ENCODE data around the gene DLX1. TPM values are rescaled to one million over a fixed set of nuclear protein-coding genes. Genes with fewer than 3 reads are reported as not detected.
"Not testable (repeated sequence)": the region's sequence is repeated elsewhere in the genome, so short reads cannot be mapped to it uniquely, and the experiment has no call there.

Gene DLX1
- total and polyA plus RNA-seq, 7 experiments from 2014 or later, result not detected

DNA sequence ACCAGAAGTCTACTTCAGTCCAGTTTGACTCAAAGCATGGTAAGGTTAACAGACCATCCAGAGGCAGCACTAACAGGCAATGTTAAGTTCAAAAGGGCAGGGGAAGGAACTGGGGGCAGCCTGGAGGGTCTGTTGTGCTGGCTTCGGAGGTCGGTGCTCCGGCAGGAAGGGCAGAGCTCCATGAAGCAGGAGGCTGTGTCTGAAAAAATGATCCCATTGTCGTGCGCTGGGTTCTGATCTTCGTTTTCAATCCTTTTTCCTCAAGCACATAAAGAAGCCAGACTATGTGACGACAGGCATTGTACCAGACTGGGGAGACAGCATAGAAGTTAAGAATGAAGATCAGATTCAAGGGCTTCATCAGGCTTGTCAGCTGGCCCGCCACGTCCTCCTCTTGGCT, 21.9 kb upstream of the DLX1 start:
- Histone ChIP-seq H3K27ac (ENCODE audit: low read depth, low read length) (no peak overlapping the region), H3K36me3 (ENCODE audit: control insufficient read depth in 2 of 3, insufficient read depth in 3 of 3, low read length in 3 of 3) (peaks cover 0 to 6% (median 0%) of the 10 kb centered on the region in 3 experiments), H3K4me1 (ENCODE audit: control insufficient read depth in 2 of 2, insufficient read depth in 2 of 2, low read length in 2 of 2) (no peaks in the 10 kb centered on the region), H3K9me3 (ENCODE audit: control insufficient read depth in 2 of 3, low read length in 3 of 3) (no peaks in the 10 kb centered on the region), H3K4me3 (ENCODE audit: low read length) (no peak overlapping the region), H3K27me3 (ENCODE audit: control insufficient read depth in 2 of 2, insufficient read depth in 2 of 2, low read length in 2 of 2) (no peaks in the 10 kb centered on the region)
- CTCF ChIA-PET, result no interaction called here
- peaks cover 0 to 8% (median 0%) of the 10 kb centered on the region in 5 donors for H3K27me3 Mint-ChIP-seq
- intact Hi-C loops (cut with micrococcal nuclease), result no loop called here
- H3K36me3 Mint-ChIP-seq, result peaks cover 0 to 37% (median 31%) of the 10 kb centered on the region in 5 donors
- POLR2A ChIA-PET, result no interaction called here
- no peak for DNase-seq
- peaks cover 0 to 3% (median 0%) of the 10 kb centered on the region in 11 donors for H3K9me3 Mint-ChIP-seq
- H3K4me1 Mint-ChIP-seq, result peaks cover 0 to 11% (median 0%) of the 10 kb centered on the region in 7 donors
- no peak overlapping the region for H3K27ac Mint-ChIP-seq
- ATAC-seq, result no peak
- no peak overlapping the region for H3K4me3 Mint-ChIP-seq

DNA sequence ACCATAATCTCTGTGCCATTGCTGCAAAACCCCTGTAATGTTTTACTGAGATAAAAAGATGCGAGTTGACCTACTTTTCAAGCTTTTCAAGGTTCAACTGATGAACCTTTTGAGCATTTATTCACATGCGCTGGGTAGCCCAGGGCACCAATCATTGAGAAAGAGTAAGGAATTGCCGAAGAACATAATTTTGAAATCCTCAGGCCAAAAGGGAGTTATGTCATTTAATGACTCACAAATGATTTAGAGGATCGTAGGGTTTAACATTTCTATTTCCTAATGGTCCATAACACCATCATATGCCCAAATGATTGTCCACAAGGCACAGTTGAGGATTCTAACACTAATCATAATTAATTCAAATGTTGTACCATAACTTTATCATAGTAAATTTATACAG, 20.2 kb upstream of the DLX1 start:
- CTCF ChIA-PET, result no interaction called here

DNA sequence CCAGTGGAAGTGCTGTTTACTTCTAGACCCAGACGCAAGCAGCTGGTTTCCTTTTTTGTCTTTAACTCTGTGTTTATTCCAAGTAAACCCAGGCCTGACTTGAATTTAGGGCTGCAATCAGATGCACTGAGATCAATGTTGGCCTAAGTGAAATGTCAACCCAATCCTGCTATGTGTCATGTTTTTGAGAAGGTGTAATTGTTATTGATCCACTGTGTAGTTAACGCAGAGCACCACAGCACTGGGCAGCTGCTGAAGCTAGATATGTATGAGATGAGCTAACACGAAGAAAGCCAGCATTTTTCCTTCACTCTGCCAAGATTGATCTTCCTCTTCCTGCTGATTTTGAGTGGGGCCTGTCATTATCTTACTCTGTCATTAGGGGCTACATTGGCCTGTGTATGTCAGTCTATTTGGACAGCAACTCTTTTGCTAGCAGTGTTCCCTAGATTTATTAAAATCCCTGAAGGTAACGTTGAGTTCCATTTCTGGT, 18.9 kb upstream of the DLX1 start:
- no peaks in the 10 kb centered on the region for H3K9me3 ChIP-seq (ENCODE audit: control insufficient read depth in 2 of 3, low read length in 3 of 3)

More for the DNA sequence above, 20.2 kb upstream of the DLX1 start:
- peaks cover 0 to 11% (median 0%) of the 10 kb centered on the region in 7 donors for H3K4me1 Mint-ChIP-seq
- POLR2A ChIA-PET, result no interaction called here
- intact Hi-C loops (cut with micrococcal nuclease), result no loop called here
- DNase-seq, result no peak
- H3K4me3 Mint-ChIP-seq, result no peak overlapping the region
- no peak for ATAC-seq
- no peak overlapping the region for H3K27ac Mint-ChIP-seq
- peaks cover 0 to 42% (median 37%) of the 10 kb centered on the region in 5 donors for H3K36me3 Mint-ChIP-seq
- H3K27me3 Mint-ChIP-seq, result peaks cover 0 to 18% (median 4%) of the 10 kb centered on the region in 5 donors
- no peaks in the 10 kb centered on the region for H3K9me3 ChIP-seq (ENCODE audit: control insufficient read depth in 2 of 3, low read length in 3 of 3)
- H3K4me1 ChIP-seq (ENCODE audit: control insufficient read depth in 2 of 2, insufficient read depth in 2 of 2, low read length in 2 of 2), result no peaks in the 10 kb centered on the region
- H3K27ac ChIP-seq (ENCODE audit: low read depth, low read length), result no peak overlapping the region
- peaks cover 0 to 6% (median 0%) of the 10 kb centered on the region in 3 experiments for H3K36me3 ChIP-seq (ENCODE audit: control insufficient read depth in 2 of 3, insufficient read depth in 3 of 3, low read length in 3 of 3)
- H3K27me3 ChIP-seq (ENCODE audit: control insufficient read depth in 2 of 2, insufficient read depth in 2 of 2, low read length in 2 of 2), result no peaks in the 10 kb centered on the region
- no peak overlapping the region for H3K4me3 ChIP-seq (ENCODE audit: low read length)
- peaks cover 0 to 3% (median 0%) of the 10 kb centered on the region in 11 donors for H3K9me3 Mint-ChIP-seq

DNA sequence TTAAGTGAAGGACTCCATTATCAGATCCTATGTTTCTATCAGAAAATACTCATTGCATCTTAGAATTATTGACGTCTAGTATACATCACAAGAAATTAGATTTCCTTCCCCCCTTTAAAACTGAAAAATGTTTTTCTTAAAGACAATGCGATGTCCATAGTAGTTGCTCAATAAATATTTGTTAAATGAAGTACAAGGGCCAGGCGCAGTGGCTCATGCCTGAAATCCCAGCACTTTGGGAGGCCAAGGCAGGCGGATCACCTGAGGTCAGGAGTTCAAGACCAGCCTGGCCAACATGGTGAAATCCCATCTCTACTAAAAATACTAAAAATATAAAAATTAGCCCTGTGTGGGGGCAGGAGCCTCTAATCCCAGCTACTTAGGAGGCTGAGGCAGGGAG, 17.4 kb upstream of the DLX1 start:
- intact Hi-C loops (cut with micrococcal nuclease); H3K4me3 Mint-ChIP-seq; POLR2A ChIA-PET; H3K27ac ChIP-seq (ENCODE audit: low read depth, low read length); H3K27ac Mint-ChIP-seq; H3K4me1 ChIP-seq (ENCODE audit: control insufficient read depth in 2 of 2, insufficient read depth in 2 of 2, low read length in 2 of 2); H3K36me3 ChIP-seq (ENCODE audit: control insufficient read depth in 2 of 3, insufficient read depth in 3 of 3, low read length in 3 of 3); H3K9me3 ChIP-seq (ENCODE audit: control insufficient read depth in 2 of 3, low read length in 3 of 3); H3K4me1 Mint-ChIP-seq; H3K4me3 ChIP-seq (ENCODE audit: low read length); CTCF ChIA-PET; ATAC-seq; H3K9me3 Mint-ChIP-seq; DNase-seq; H3K27me3 ChIP-seq (ENCODE audit: control insufficient read depth in 2 of 2, insufficient read depth in 2 of 2, low read length in 2 of 2): not testable (repeated sequence)
- H3K36me3 Mint-ChIP-seq, result peaks cover 0 to 54% (median 43%) of the 10 kb centered on the region in 5 donors
- peaks cover 7 to 31% (median 11%) of the 10 kb centered on the region in 5 donors for H3K27me3 Mint-ChIP-seq

More for the DNA sequence above, 18.9 kb upstream of the DLX1 start:
- H3K4me3 ChIP-seq (ENCODE audit: low read length), result no peak overlapping the region
- ATAC-seq, result no peak
- ChIA-PET POLR2A (no interaction called here), CTCF (interaction anchor here (0.7 kb wide), 1 partner anchor 175 kb away, joined by 3 read pairs; no protein-coding TSS in a partner anchor)
- peaks cover 0 to 3% (median 0%) of the 10 kb centered on the region in 11 donors for H3K9me3 Mint-ChIP-seq
- DNase-seq, result peak in 1 of 9 donors; percentile 3
- peaks cover 0 to 6% (median 0%) of the 10 kb centered on the region in 3 experiments for H3K36me3 ChIP-seq (ENCODE audit: control insufficient read depth in 2 of 3, insufficient read depth in 3 of 3, low read length in 3 of 3)
- H3K4me1 Mint-ChIP-seq, result peaks cover 0 to 6% (median 0%) of the 10 kb centered on the region in 7 donors
- H3K27me3 ChIP-seq (ENCODE audit: control insufficient read depth in 2 of 2, insufficient read depth in 2 of 2, low read length in 2 of 2), result no peaks in the 10 kb centered on the region
- intact Hi-C loops (cut with micrococcal nuclease), result no loop called here
- no peak overlapping the region for H3K4me3 Mint-ChIP-seq
- H3K36me3 Mint-ChIP-seq, result peaks cover 0 to 48% (median 39%) of the 10 kb centered on the region in 5 donors
- H3K4me1 ChIP-seq (ENCODE audit: control insufficient read depth in 2 of 2, insufficient read depth in 2 of 2, low read length in 2 of 2), result no peaks in the 10 kb centered on the region
- peaks cover 0 to 23% (median 4%) of the 10 kb centered on the region in 5 donors for H3K27me3 Mint-ChIP-seq
- no peak overlapping the region for H3K27ac ChIP-seq (ENCODE audit: low read depth, low read length)
- no peak overlapping the region for H3K27ac Mint-ChIP-seq

DNA sequence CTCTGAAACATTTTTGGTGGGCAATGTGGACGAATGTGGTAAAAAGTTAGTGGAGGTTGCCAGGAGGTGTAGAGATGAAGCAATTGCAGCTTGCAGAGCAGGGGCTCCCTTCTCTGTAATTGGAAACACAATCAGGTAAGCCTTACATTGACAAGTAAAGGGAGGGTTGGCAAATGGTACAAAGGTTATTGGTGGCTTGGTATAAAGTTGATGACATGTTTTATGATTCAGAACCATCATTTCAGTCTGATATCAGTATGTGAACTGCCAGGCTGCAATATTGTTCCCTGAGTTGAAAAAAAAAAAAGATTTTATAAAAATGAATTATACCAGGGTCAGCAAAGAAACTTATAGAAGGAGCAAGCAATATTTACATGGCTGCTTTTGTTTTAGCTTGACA, 14.4 kb upstream of the DLX1 start:
- intact Hi-C loops (cut with micrococcal nuclease), result no loop called here
- H3K4me3 Mint-ChIP-seq, result no peak overlapping the region
- H3K27ac ChIP-seq (ENCODE audit: low read depth, low read length), result no peak overlapping the region

DNA sequence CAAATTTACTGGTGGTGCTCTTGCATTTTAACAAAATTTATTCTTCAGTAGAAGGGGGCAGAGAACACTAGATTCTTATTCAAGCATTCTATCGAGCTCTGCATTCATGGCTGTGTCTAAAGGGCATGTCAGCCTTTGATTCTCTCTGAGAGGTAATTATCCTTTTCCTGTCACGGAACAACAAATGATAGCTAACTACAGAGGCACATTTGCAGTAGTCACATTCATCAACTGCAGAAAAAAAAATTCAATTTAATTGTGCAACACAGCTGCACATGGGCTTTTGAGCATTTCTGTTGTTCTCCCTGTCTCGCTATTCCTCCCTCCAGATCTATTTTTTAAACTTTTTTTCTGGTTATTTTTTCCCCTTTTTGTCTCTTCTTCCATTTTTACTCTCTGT, 13.0 kb upstream of the DLX1 start:
- H3K27ac ChIP-seq (ENCODE audit: low read depth, low read length), result no peak overlapping the region
- no peaks in the 10 kb centered on the region for H3K27me3 ChIP-seq (ENCODE audit: control insufficient read depth in 2 of 2, insufficient read depth in 2 of 2, low read length in 2 of 2)
- no peak overlapping the region for H3K4me3 ChIP-seq (ENCODE audit: low read length)
- no peaks in the 10 kb centered on the region for H3K36me3 ChIP-seq (ENCODE audit: control insufficient read depth in 2 of 3, insufficient read depth in 3 of 3, low read length in 3 of 3)
- Mint-ChIP-seq H3K4me3 (no peak overlapping the region), H3K9me3 (peaks cover 0 to 2% (median 0%) of the 10 kb centered on the region in 11 donors), H3K27ac (no peak overlapping the region), H3K27me3 (peaks cover 14 to 60% (median 22%) of the 10 kb centered on the region in 5 donors), H3K4me1 (no peaks in the 10 kb centered on the region), H3K36me3 (peaks cover 2 to 39% (median 28%) of the 10 kb centered on the region in 5 donors)
- no peaks in the 10 kb centered on the region for H3K9me3 ChIP-seq (ENCODE audit: control insufficient read depth in 2 of 3, low read length in 3 of 3)
- CTCF ChIA-PET, result no interaction called here
- DNase-seq, result no peak
- POLR2A ChIA-PET, result no interaction called here
- ATAC-seq, result no peak
- no peaks in the 10 kb centered on the region for H3K4me1 ChIP-seq (ENCODE audit: control insufficient read depth in 2 of 2, insufficient read depth in 2 of 2, low read length in 2 of 2)
- intact Hi-C loops (cut with micrococcal nuclease), result no loop called here

More for the DNA sequence above, 14.4 kb upstream of the DLX1 start:
- Mint-ChIP-seq H3K9me3 (peaks cover 0 to 2% (median 0%) of the 10 kb centered on the region in 11 donors), H3K4me1 (peaks cover 0 to 6% (median 0%) of the 10 kb centered on the region in 7 donors), H3K36me3 (peaks cover 2 to 48% (median 32%) of the 10 kb centered on the region in 5 donors), H3K27ac (no peak overlapping the region), H3K27me3 (peaks cover 12 to 51% (median 21%) of the 10 kb centered on the region in 5 donors)
- H3K36me3 ChIP-seq (ENCODE audit: control insufficient read depth in 2 of 3, insufficient read depth in 3 of 3, low read length in 3 of 3), result no peaks in the 10 kb centered on the region
- CTCF ChIA-PET, result no interaction called here
- no peaks in the 10 kb centered on the region for H3K4me1 ChIP-seq (ENCODE audit: control insufficient read depth in 2 of 2, insufficient read depth in 2 of 2, low read length in 2 of 2)
- no peaks in the 10 kb centered on the region for H3K9me3 ChIP-seq (ENCODE audit: control insufficient read depth in 2 of 3, low read length in 3 of 3)
- H3K4me3 ChIP-seq (ENCODE audit: low read length), result no peak overlapping the region
- H3K27me3 ChIP-seq (ENCODE audit: control insufficient read depth in 2 of 2, insufficient read depth in 2 of 2, low read length in 2 of 2), result no peaks in the 10 kb centered on the region
- ATAC-seq (no peak), DNase-seq (no peak)
- POLR2A ChIA-PET, result no interaction called here

DNA sequence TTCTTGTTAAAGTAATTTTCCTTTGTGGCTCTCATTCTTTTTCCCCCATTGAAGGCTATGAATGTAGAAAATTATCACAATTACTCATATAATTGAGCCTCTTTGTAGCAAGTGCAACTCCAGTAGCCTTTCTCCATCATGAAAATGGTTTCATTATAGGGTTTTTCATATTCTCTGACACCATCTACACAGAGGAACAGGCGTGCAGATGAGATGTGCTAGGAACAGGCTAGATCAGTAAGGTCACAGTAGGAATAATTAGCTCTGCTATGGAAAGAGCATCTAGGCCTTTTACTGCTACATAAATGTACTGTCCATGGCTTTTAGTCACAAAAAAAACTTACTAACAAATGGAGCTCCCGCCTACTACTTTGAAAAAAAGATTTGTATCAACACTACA, 12.6 kb upstream of the DLX1 start:
- Histone ChIP-seq H3K4me3 (ENCODE audit: low read length) (no peak overlapping the region), H3K4me1 (ENCODE audit: control insufficient read depth in 2 of 2, insufficient read depth in 2 of 2, low read length in 2 of 2) (no peaks in the 10 kb centered on the region), H3K27me3 (ENCODE audit: control insufficient read depth in 2 of 2, insufficient read depth in 2 of 2, low read length in 2 of 2) (no peaks in the 10 kb centered on the region), H3K36me3 (ENCODE audit: control insufficient read depth in 2 of 3, insufficient read depth in 3 of 3, low read length in 3 of 3) (no peaks in the 10 kb centered on the region), H3K9me3 (ENCODE audit: control insufficient read depth in 2 of 3, low read length in 3 of 3) (no peaks in the 10 kb centered on the region), H3K27ac (ENCODE audit: low read depth, low read length) (no peak overlapping the region)
- Mint-ChIP-seq H3K27ac (no peak overlapping the region), H3K9me3 (peaks cover 0 to 2% (median 0%) of the 10 kb centered on the region in 11 donors), H3K4me1 (no peaks in the 10 kb centered on the region), H3K27me3 (peaks cover 14 to 61% (median 22%) of the 10 kb centered on the region in 5 donors), H3K4me3 (no peak overlapping the region), H3K36me3 (peaks cover 2 to 39% (median 25%) of the 10 kb centered on the region in 5 donors)
- intact Hi-C loops (cut with micrococcal nuclease), result no loop called here
- CTCF ChIA-PET, result no interaction called here
- POLR2A ChIA-PET, result interaction anchor here (0.9 kb wide), 1 partner anchor 19 kb away, joined by 3 read pairs; no protein-coding TSS in a partner anchor
- ATAC-seq, result no peak
- DNase-seq, result no peak
